Fibroblast of lung (primary cell): Measurements from ENCODE around the gene COL4A2. TPM values are rescaled to one million over a fixed set of nuclear protein-coding genes. Genes with fewer than 3 reads are reported as not detected.

Experiments used
- DNase-seq, 2 donors: peaks; one replicate each; pipeline versions ENCODE4 v3.0.0 to v3.0.0-alpha.2; 2010; ENCODE audit warnings: low read depth in 2 of 2
- H2AFZ ChIP-seq: 2 replicates; pipeline ENCODE4 v1.5.1; 2012; ENCODE audit warnings: low read length, control low read depth, inconsistent platforms
- H3K27ac ChIP-seq: 2 replicates; pipeline ENCODE4 v1.5.1; 2011; ENCODE audit warnings: low read length, control low read depth; ENCODE audit not compliant: insufficient read depth
- H3K27me3 ChIP-seq: 2 replicates; pipeline ENCODE4 v1.5.1; 2011; ENCODE audit warnings: mild to moderate bottlenecking, low read length; ENCODE audit not compliant: control insufficient read depth, insufficient read depth
- H3K36me3 ChIP-seq: 2 replicates; pipeline ENCODE4 v1.5.1; 2011; ENCODE audit warnings: low read length; ENCODE audit not compliant: control insufficient read depth, insufficient read depth
- H3K4me1 ChIP-seq: 2 replicates; pipeline ENCODE4 v1.5.1; 2011; ENCODE audit warnings: low read length; ENCODE audit not compliant: control insufficient read depth, insufficient read depth; ENCODE audit errors: extremely low read depth
- H3K4me2 ChIP-seq: 2 replicates; pipeline ENCODE4 v1.5.1; 2011; ENCODE audit warnings: low read length, control low read depth; ENCODE audit not compliant: insufficient read depth; ENCODE audit errors: extremely low read depth
- H3K4me3 ChIP-seq, 4 experiments: fragments of 200-600 bp in 1 of 4; sonication (generic) in 1 of 4; replicated peaks in 1 of 4; 2 replicates each; pipeline ENCODE4 v1.5.1; 2011 to 2016; ENCODE audit warnings: low read length in 4 of 4, low read depth in 3 of 4, mild to moderate bottlenecking in 3 of 4, control low read depth in 2 of 4, inconsistent platforms in 1 of 4, mixed read lengths in 1 of 4; ENCODE audit not compliant: insufficient read depth in 1 of 4; ENCODE audit errors: control extremely low read depth in 1 of 4
- H3K79me2 ChIP-seq: 2 replicates; pipeline ENCODE4 v1.5.1; 2012; ENCODE audit warnings: mild to moderate bottlenecking, low read length, inconsistent platforms; ENCODE audit not compliant: control insufficient read depth, insufficient read depth
- H3K9ac ChIP-seq: 2 replicates; pipeline ENCODE4 v1.5.1; 2011; ENCODE audit warnings: mild to moderate bottlenecking, low read length, control low read depth; ENCODE audit not compliant: insufficient read depth
- H3K9me3 ChIP-seq: 2 replicates; pipeline ENCODE4 v1.5.1; 2012; ENCODE audit warnings: low read depth, low read length; ENCODE audit not compliant: control insufficient read depth, insufficient read depth
- H4K20me1 ChIP-seq: 2 replicates; pipeline ENCODE4 v1.5.1; 2011; ENCODE audit warnings: low read length; ENCODE audit not compliant: control insufficient read depth, insufficient read depth; ENCODE audit errors: extremely low read depth
- EZH2 ChIP-seq: IDR thresholded peaks from 2 replicates; pipeline ENCODE4 v1.5.1; 2012; ENCODE audit warnings: low read length, control low read depth, mild to moderate bottlenecking; ENCODE audit errors: missing control alignments
- polyA plus RNA-seq, 2 donors: library from polyadenylated mRNA; depleted of rRNA in 1 of 2; stranded (reverse) in 1 of 2; unstranded in 1 of 2; fragments of >200 nt; gene quantifications; 2 replicates each; pipeline ENCODE4 v1.2.1, GENCODE V29; 2011 to 2012; ENCODE audit warnings: missing spikeins in 1 of 2
- total RNA-seq: library from RNA; depleted of rRNA; stranded (reverse); fragments of >200 nt; gene quantifications from 2 replicates; pipeline ENCODE4 v1.2.1, GENCODE V29; 2014
- TF ChIP-seq, protein P1 (sequence below), 2 donors: IDR thresholded peaks in 1 of 2; conservative IDR thresholded peaks in 1 of 2; 1 replicate in 1 of 2; 2 replicates in 1 of 2; pipeline ENCODE4 v1.5.1; 2011 to 2012; ENCODE audit warnings: low read length in 2 of 2, control low read depth in 1 of 2, inconsistent platforms in 1 of 2, low read depth in 1 of 2, mild to moderate bottlenecking in 1 of 2

COL4A2 gene
- total and polyA plus RNA-seq, 2 donors (not counting 1 experiment from before 2014, with no cell fraction given), result 93.1 to 463 TPM

DNA sequence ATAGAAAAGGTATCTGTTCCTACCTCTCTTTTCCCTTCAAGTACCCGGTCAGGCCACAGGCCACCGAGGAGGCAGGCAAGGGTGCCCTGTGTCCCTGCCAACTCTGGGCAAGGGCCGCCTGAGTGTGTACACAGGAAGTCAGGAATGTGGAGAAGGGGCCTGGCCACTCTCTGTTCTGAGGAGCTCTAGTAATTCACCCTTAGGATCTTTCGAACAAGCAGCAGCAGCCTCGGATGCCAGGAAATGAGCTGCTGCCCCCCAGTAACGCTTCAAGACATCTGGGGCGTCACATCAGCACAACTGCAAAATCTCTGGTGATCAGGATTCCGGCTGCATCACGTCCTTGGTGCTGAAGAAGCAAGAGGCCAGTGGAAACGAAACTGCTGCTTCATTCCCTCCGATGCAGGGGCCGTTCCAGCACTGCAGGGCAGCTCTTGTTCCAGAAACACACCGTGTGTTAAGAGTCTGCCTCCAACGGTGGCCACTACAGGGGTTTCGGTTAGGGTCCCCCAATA is 252.4 kb downstream of the COL4A2 start:
- Histone ChIP-seq H2AFZ (peak overlapping the region; percentile 80), H3K27ac (peak overlapping the region; percentile 19), H4K20me1 (no peaks in the 10 kb centered on the region)

DNA sequence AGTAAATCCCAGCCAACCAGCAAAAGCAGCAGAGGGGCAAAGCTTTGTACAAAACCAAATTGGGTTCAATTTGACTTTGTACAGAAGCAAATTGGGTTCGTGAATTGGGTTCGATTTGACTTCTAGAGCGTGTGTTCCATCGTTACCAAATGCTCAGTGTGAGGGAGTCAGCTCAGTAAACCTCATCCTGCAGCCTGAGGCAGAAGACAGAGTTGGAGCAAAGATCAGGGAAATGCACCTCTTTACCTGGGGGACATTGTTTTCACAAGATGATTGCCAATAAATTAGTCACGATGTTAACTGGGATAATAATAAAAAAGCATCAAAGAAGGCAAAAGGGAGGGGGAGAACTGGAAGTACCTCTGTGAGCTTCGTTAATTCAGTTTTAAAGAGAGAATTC is 252.9 kb downstream of the COL4A2 start:
- Histone ChIP-seq H3K4me3 (peak overlapping the region; percentile 28 to 57 (median 43)), H3K79me2 (no peaks in the 10 kb centered on the region), H3K9me3 (no peaks in the 10 kb centered on the region), H3K4me1 (peaks cover 7% of the 10 kb centered on the region), H2AFZ (peak overlapping the region; percentile 80), H3K36me3 (no peaks in the 10 kb centered on the region), H3K27ac (peak overlapping the region; percentile 19), H3K4me2 (peak overlapping the region; percentile 85), H3K9ac (no peak overlapping the region), H3K27me3 (no peaks in the 10 kb centered on the region), H4K20me1 (no peaks in the 10 kb centered on the region)
- TF ChIP-seq, protein P1, sequence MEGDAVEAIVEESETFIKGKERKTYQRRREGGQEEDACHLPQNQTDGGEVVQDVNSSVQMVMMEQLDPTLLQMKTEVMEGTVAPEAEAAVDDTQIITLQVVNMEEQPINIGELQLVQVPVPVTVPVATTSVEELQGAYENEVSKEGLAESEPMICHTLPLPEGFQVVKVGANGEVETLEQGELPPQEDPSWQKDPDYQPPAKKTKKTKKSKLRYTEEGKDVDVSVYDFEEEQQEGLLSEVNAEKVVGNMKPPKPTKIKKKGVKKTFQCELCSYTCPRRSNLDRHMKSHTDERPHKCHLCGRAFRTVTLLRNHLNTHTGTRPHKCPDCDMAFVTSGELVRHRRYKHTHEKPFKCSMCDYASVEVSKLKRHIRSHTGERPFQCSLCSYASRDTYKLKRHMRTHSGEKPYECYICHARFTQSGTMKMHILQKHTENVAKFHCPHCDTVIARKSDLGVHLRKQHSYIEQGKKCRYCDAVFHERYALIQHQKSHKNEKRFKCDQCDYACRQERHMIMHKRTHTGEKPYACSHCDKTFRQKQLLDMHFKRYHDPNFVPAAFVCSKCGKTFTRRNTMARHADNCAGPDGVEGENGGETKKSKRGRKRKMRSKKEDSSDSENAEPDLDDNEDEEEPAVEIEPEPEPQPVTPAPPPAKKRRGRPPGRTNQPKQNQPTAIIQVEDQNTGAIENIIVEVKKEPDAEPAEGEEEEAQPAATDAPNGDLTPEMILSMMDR (conservative IDR thresholded peaks at IDR 0.05 in 1 of 2, IDR thresholded peaks at IDR 0.05 in 1 of 2; ENCODE audit: low read depth in 1 of 2, low read length in 2 of 2), result no peak
- no peak for TF ChIP-seq EZH2
- DNase-seq, result no peak

More for the DNA sequence above, 252.4 kb downstream of the COL4A2 start:
- Histone ChIP-seq H3K36me3 (no peaks in the 10 kb centered on the region), H3K27me3 (no peaks in the 10 kb centered on the region), H3K79me2 (no peaks in the 10 kb centered on the region), H3K4me3 (peak overlapping the region; percentile 28 to 57 (median 43)), H3K4me2 (peak overlapping the region; percentile 85), H3K9ac (no peak overlapping the region), H3K9me3 (no peaks in the 10 kb centered on the region), H3K4me1 (peaks cover 7% of the 10 kb centered on the region)
- no peak for TF ChIP-seq EZH2
- TF ChIP-seq, protein P1 (conservative IDR thresholded peaks at IDR 0.05 in 1 of 2, IDR thresholded peaks at IDR 0.05 in 1 of 2; ENCODE audit: low read depth in 1 of 2, low read length in 2 of 2), result no peak
- DNase-seq, result peak in 1 of 2 donors; percentile 58

DNA sequence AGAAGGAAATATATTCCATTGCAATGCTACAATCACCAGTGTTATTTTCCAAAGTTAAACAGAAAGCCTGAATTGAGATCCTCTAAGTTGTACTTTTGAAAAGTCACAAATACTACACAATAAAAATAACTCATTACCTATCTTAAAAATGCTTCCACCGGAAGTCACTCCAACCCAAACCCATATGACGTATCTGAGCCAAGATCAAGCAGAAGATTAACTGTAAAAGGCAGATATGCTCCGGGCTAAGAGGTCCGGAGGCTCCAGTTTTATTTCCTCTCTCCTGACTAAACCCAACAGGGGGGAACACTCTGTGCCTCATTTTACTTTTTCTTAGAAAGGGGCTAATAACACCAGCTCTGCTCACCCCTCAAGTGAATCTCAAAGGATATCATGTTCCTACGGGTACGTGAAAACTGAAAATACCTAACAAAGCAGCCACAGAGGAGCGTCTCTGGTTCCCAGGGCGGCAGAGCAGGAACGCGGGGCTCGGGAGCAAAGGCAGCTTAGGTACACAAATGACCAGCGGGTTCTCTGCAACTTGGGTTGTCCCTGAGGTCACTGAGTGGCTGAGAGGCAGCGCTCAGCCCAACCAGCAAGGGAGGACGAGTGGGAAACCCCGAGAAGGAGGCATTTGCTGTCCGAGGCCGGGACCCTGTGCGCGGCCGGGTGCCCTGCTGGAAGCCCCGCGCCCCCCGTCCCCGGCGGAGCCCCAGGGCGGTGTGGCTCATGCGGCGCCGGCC is 253.7 kb downstream of the COL4A2 start:
- peak overlapping the region; percentile 47 for H3K27ac ChIP-seq
- H3K9ac ChIP-seq, result peak overlapping the region; percentile 58
- no peaks in the 10 kb centered on the region for H4K20me1 ChIP-seq
- H2AFZ ChIP-seq, result peak overlapping the region; percentile 80
- no peaks in the 10 kb centered on the region for H3K27me3 ChIP-seq
- H3K4me3 ChIP-seq, result peak overlapping the region; percentile 57 to 93 (median 75)
- H3K4me1 ChIP-seq, result peaks cover 7% of the 10 kb centered on the region
- no peaks in the 10 kb centered on the region for H3K36me3 ChIP-seq
- TF ChIP-seq, protein P1 (conservative IDR thresholded peaks at IDR 0.05 in 1 of 2, IDR thresholded peaks at IDR 0.05 in 1 of 2; ENCODE audit: low read depth in 1 of 2, low read length in 2 of 2), result no peak
- no peak for TF ChIP-seq EZH2
- H3K79me2 ChIP-seq, result no peaks in the 10 kb centered on the region
- peak overlapping the region; percentile 82 for H3K4me2 ChIP-seq
- DNase-seq, result peak in 1 of 2 donors; percentile 30
- H3K9me3 ChIP-seq, result no peaks in the 10 kb centered on the region
